ENCODE measurements around the gene RNF14.

DNA sequence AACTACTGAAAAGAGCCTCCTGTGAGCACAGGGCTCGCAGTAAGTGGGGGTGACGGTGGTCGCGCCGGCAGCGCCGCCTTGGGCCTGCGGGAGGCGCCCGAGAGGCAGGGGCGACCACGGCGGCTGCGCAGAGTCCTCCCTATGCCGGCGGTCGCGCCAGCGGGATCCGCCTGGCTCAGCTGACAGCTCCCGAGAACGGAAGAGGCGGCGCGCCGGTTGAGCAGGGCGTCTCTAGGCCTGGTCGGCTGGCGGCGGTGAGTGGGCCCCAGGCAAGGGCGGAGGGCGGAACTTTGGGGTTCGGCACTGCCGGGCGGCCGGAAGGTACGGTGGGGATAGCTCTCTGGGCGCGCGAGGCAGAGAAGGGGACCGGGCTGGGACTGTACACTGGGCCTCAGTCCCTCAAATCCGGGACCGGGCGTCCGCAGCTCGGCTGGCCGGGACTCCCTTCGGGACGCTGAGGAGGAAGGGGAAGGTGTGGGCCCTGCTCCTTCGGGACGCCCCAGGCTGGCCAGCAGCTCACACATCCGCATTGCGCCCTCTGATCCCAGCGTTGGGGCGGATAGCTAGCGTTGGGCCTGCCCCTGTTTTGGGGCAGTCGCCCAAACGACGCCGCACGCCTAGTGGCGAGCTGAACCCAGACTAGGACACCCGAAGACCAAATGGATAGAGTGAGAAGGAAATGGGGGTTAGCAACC, at the start of gene RNF14:
- TF ChIP-seq, protein P1, sequence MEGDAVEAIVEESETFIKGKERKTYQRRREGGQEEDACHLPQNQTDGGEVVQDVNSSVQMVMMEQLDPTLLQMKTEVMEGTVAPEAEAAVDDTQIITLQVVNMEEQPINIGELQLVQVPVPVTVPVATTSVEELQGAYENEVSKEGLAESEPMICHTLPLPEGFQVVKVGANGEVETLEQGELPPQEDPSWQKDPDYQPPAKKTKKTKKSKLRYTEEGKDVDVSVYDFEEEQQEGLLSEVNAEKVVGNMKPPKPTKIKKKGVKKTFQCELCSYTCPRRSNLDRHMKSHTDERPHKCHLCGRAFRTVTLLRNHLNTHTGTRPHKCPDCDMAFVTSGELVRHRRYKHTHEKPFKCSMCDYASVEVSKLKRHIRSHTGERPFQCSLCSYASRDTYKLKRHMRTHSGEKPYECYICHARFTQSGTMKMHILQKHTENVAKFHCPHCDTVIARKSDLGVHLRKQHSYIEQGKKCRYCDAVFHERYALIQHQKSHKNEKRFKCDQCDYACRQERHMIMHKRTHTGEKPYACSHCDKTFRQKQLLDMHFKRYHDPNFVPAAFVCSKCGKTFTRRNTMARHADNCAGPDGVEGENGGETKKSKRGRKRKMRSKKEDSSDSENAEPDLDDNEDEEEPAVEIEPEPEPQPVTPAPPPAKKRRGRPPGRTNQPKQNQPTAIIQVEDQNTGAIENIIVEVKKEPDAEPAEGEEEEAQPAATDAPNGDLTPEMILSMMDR (IDR thresholded peaks at IDR 0.05): peak; percentile 93 to 97 (median 96)
- TF ChIP-seq EP300 (IDR thresholded peaks at IDR 0.05): no peak
- peak; percentile 85 for TF ChIP-seq POLR2A (IDR thresholded peaks at IDR 0.05)
- peak; percentile 83 for TF ChIP-seq POLR2AphosphoS5 (IDR thresholded peaks at IDR 0.05)

Data from gastroesophageal sphincter (tissue), 3 donors.